ENCODE measurements around the gene USP33.
"Not testable (repeated sequence)": the region's sequence is repeated elsewhere in the genome, so short reads cannot be mapped to it uniquely, and the experiment has no call there.

The USP33 gene

DNA sequence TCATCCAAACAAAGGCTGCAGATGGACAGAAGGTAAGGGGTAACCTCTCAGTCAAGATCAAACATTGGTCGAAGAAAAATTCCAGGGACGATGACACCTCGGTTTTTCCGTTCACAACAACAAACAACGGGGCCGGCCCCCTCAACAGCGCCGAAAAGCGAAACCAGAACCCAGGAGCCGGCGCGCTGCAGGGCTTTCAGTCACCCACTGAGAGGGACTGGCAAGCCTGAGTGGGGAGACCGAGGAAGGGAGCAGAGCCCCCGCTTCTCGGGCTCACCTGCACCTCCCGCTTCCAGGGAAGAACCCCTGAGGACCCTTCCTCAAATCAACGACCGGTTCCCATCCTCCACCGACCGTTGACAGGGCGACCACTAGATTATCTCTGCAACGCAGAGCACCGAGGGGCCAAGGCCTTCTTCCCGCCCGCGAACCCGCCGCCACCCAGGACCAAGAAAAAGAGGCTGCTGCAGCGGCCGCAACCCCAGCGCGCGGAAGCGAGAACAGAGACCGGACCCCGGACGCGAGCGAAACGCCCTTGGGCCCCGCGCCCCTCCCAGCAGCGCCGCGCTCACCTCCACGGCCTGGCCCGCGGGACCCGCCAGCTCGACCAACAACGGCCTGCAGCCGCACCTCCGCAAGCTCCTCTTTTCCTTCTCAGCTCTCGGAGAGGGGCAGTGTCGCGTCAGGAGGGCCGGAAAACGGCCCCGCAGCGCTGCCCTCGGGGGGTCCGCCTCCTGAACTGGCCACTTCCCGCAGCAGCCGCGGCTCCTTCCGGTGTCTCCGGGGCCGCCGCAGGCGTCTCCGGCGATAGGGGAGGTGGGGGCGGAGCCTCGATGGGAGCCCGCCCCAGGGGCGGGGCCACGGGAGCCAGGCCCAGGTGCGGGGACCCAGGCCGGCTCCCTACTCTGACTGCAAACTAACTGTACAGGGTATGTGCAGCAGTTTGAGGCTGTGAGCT lies at the start of gene USP33:
TSS of gene USP33 (minus strand) at position 782 of the 958 bp plus-strand sequence. CDS start 18,155 bp downstream, outside the sequence.
- peak; percentile 87 for DNase-seq

DNA sequence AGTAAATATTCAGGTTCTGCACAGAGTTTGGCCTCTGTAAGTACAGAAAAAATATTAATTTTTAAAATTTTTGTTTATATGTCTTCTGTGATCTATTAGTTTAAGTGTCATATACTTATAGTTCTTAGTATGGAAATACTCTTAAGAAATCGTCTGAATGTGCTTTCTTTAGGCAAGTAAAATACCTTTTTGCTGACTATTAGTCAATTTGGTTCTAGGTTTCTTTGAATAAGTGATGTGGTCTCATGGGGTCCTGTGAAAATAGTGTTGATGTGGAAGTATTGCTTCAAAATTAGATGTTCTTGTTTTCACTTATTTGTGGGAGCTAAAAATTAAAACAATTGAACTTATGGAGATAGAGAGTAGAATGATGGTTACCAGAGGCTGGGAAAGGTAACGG lies 43.7 kb upstream of the USP33 start:
- no peak for DNase-seq

DNA sequence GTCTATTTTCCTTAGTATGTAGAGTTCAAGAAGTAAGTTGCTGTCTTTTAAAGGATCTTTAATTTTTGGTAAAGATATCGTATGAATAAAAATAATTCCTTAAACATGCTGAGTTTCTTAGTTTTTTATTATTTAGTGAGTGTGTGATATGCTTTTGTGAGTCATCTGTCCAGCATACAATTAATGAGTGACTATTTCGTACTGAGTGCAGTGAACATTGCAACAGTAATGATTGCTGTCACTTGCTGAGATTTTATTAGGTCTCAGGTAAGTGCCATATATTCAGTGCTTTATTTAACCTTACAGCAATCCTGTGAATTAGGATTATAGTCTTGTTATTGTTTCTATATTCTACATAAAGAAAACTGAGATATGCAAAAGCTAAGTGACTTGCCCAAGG lies 42.4 kb upstream of the USP33 start:
- DNase-seq = no peak

DNA sequence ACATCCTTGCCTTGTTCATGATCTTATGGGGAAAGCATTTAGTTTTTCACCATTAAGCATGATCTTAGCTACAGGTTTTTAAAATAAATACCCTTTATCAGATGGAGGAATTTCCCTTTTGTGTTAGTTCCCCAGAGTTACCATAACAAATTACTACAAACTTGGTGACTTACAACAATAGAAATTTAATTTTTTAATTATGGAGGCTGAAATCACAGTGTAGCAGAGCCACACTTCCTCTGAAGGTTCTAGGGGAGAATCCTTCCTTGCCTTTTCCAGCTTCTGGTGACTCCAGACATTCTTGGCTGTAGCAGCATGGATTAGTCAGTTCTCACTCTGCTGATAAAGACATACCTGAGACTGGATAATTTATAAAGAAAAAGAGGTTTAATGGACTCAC lies 38.3 kb upstream of the USP33 start:
- no peak for DNase-seq

DNA sequence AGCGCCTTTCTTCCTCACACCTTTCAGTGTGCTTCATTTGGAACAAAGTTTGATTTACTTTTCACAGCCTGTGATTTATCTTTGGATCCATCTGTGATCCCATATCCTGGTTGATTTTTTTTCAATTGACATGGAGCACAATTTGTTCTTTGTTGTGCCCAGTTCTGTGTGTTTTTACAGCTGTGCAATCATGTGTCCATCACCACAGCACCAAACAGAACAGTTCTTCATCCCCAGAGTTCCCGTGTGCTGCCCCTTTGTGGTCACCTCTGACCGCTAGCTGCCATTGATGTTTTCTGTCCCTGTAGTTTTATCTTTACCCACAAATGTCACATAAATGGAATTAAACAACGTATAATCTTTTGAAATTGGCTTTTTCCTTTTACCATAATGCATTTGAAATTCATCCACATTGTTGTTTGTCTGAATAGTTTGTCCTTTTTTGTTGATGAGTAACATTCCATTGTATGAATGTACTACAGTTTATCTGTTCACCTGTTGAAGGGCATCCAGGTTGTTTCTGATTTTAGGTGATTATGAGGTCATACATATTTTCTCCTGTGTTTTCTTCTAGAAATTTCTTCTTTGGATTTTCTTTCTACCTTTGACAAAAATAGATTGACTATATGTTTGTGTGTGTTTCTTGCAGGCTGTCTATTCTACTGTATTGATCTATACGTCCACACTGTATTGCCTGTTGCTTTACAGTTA lies 37.2 kb upstream of the USP33 start:
- no peak for DNase-seq

DNA sequence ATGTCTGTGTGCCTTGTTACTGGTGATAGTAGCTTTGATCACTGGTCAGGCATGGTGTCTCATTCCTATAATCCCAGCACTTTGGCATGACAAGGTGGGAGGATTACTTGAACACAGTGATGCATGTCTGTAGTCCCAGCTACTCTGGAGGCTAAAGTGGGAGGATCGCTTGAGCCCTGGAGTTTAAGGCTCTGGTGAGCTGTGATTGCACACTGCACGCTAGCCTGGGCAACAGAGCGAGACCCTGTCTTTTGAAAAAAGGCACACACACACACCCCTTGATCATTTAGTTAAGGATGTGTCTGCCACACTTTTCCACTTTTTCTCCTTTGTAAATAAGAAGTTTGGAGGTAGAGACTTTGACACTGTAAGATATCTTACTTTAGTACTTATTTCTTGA lies 34.9 kb upstream of the USP33 start:
- no peak for DNase-seq

DNA sequence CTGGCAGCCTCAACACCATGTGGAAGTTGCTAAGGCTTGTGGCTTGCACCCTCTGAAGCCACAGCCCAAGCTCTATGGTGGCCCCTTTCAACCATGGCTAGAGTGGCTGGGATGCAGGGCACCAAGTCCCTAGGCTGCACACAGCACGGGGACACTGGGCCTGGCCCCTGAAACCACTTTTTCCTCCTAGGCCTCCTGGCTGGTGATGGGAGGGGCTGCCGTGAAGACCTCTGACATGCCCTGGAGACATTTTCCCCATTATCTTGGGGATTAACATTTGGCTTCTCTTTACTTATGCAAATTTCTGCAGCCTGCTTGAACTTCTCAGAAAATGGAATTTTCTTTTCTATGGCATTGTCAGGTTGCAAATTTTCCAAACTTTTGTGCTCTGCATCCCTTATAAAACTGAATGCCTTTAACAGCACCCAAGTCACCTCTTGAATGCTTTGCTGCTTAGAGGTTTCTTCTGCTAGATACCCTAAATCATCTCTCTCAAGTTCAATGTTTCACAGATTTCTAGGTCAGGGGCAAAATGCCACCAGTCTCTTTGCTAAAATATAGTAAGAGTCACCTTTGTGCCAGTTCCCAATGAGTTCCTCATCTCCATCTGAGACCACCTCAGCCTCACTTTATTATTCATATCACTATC lies 26.6 kb upstream of the USP33 start:
- not testable (repeated sequence) for DNase-seq

DNA sequence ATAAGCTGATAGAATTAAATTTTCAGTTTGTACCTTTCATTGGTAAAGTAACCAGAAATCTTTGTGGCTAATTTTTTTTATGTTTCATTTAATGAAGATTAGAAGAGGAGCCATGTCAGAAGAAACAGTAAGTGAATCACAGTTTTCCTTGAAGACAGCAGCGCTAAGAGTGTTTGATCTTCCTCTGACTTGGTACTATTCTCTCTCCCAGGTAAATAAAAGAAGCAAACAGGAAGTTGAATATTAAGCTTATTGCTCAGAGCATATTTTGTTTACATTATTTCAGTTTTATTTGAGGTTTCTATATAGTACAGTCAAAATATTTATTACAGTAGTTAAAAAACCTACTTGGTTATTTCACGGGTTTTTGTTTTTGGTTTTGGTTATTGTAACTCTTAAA lies 23.5 kb upstream of the USP33 start:
- DNase-seq = no peak

DNA sequence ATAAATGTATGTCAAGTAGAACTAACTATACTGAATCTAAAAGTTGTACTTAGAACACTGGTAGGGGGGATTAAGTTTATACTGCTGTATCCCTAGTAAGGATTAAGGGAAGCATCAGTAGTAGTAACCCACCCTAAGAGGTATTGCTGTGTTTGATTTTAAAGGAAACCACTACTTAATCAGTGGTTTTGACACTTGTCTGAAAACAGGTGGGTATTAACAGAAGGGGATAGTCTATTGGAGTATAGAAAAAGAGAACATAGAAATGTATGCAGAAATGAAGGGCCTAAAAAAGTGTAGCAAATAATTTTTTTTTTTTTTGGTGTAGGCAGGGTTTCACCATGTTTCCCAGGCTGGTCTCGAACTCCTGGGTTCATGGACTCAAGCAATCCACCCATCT lies 22.0 kb upstream of the USP33 start:
- no peak for DNase-seq

DNA sequence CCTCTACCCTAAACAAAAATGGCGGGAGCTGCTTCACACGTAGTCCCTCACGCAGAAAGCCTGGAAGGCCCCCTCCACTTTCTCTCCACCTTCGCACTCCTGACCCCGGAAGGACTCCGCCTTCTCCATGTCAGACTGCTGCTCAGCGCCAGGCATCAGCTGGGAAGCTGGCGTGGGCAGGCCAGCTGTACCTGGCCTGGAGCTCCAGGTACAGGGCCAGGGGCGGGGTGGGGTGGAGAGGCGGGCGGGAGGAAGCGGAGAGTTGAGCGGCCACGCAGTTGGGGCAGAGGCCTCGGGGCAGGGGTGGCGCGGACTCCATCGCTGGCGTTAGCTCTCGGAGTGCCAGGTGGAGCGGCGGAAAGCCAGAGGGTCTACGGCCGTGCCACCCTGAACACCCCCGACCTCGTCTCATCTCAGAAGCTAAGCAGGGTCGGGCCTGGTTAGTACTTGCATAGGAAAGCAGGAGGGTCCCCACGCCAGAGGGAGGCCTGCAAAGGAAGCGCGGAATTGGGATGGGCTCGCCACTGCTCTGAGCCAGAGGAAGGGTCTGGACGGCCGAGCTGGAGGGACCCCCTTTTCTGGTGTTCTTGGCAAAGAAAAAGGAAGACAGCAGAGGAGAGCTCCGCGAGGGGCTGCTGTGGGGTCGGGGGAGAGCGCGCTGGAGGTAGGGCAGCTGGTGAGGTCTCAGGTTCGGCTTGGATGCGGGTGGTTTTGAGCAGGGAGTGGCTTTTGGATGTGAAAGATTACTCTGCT lies 20.1 kb upstream of the USP33 start, which contains the start of gene MIGA1:
TSS of gene MIGA1 (plus strand) at position 121 of the 753 bp plus-strand sequence. CDS start 3,604 bp downstream, outside the sequence.
- DNase-seq = peak; percentile 87

DNA sequence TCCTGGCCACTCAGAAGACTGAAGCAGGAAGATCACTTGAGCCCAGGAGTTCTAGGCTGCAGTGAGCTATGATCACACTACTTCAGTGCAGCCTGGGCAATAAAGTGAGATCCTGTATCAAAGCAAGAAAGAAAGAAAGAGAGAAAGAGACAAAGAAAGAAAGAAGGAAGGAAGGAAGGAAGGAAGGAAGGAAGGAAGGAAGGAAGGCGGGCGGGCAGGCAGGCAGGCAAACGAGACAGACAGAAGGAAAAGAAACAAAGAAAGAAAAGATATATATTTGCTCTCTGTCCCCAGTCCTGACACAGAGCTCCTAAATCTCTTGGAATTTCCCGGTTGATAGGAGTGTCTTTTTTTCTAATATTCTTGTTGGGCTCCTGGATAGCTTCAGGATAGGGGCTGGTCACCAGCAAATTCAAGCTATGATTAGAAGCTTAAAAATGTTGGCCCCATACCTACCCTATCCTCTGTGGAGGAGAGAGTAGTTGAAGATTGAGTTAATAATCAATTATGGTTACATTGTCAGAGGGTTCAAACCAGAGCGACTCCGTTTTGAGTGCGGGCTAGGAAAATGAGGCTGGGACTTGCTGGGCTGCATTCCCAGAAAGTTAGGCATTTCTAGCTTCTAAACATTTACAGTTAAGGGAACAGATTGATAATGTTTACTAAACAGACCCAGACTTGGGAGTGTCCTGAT lies 16.5 kb upstream of the USP33 start:
- no peak for DNase-seq

DNA sequence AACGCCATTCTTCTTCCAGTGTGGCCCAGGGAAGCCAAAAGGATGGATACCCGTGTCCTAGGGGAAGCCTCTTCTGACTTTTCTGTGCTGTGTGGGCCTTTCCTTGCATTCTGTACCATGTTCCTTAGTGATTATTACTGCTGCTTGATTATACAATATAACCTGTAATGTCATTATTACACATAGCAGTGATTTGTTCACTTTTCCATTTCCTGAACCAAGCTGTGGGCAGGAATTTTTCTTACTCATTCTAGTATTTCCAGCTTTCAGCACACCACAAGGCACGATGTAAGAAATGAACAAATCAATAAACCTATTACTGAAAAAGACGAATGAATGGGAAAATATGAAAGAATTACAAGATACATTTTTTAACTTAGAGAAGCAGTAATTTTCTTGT lies 8.4 kb upstream of the USP33 start:
- DNase-seq = no peak

DNA sequence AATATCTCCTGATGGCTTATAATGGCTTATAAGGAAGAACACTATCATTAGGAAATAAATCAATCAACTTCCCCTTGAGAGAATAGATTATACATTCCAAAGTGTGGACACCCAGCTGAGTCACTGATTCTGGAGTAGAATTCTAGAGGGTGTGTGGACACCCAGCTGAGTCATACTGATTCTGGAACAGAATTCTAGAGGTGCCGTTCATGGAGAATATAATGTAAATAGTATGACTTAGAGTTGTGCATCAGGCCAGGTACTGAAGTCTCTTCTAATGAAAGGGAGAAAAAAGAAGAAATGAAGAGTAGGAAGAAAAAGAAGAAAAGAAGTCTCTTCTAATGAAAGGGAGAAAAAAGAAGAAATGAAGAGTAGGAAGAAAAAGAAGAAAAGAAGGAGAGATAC lies 2.4 kb upstream of the USP33 start:
- DNase-seq = no peak

DNA sequence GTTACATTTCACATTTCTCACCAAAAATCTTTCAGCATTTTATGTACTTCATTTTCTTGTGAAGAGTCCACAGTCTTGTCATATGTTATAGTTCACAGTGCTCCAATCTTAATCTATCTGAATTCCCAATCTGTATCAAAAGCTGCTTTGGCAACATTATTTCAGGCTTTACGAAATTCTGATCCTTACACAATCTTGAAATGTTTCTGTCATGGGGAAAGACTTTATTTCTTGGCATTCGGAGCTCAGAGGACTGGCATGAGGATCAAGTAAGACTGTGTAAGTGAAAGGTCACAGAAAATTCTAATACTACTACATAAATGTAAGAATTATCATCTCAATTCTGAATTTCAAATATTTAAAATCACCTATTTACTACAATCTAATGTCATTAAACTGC lies 2.0 kb downstream of the USP33 start:
- DNase-seq = no peak

DNA sequence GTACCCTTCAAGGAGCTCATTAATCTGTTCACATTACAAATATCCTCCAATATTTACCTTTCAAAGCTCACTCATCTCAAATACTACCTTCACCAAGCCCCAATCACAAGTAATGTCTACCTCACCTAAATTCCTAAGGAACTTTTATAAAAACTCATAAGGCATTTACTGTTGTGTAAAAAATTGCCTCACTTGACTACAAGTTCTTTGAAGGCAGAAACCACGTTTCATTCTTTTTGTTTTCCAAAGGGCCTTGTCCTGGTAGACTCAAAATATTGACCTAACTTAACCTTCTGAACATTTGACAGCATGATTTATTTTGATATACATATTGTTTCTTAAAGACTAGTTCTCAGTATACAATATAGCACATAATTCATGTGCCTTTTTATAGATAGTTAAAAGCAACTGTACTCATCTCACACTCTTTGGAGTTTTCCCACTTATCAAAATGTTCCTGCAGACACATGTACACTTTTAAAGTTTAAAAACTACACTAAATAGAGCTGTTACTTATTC lies 2.5 kb downstream of the USP33 start:
- no peak for DNase-seq

DNA sequence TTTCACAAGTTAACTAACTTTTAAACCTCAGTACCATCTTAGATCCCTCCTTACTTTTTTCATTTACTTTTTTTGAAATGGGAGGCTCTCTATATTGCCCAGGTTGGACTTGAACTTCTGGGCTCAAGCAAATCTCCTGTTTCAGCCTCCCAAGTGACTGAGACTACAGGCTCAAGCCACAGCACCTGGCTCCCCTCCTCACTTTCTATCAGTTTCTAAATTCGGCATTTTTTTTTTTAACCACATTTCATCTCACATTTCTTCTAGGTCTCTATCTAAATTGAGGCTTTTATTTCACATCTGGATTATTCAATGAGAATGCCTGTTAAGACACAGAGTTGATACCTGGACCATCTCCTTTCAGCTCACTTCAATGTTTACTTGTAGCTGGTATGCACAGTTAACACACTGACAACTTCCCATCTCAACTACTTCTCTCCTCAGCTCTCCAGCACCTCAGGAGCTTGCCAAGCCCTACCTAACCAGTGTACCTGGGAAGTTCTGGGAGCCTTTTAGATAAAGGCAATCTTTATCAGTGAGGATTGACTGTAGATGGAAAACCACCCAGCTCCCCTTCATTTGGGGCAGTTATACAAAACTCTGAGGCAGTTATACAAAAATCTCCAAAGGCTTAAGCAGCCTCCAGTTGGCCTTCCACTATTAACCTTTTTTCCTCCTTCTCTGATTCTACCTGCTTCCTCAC lies 3.4 kb downstream of the USP33 start:
- no peak for DNase-seq

DNA sequence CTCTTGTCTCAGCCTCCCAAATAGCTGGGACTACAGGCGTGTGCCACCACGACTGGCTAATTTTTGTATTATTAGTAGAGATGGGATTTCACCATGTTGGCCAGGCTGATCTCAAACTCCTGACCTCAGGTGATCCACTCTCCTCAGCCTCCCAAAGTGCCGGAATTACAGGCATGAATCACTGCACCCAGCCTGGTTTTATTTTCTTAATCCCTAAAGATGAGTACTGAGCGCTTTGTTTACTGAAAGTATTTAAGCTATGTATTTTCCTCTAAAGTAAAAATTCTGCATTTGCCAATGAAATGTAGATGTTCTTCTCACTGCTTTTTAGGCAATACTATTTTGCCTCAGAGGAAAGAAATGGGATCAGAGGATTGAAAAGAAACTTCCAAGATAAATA lies 10.2 kb downstream of the USP33 start:
- DNase-seq = not testable (repeated sequence)

DNA sequence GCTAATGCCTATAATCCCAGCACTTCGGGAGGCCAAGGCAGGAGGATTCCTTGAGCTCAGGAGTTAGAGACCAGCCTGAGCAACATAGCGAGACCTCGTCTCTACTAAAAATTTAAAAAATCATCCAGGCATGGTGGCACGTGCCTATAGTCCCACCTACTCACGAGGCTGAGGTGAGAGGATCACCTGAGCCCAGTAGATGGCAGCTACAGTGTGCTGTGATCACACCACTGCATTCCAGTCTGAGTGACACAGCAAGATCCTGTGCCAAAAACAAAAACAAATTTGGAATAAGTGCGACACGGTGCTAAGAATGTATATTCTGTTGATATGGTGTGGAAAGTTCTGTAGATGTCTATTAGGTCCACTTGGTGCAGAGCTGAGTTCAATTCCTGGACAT lies 15.1 kb downstream of the USP33 start:
- DNase-seq = no peak

DNA sequence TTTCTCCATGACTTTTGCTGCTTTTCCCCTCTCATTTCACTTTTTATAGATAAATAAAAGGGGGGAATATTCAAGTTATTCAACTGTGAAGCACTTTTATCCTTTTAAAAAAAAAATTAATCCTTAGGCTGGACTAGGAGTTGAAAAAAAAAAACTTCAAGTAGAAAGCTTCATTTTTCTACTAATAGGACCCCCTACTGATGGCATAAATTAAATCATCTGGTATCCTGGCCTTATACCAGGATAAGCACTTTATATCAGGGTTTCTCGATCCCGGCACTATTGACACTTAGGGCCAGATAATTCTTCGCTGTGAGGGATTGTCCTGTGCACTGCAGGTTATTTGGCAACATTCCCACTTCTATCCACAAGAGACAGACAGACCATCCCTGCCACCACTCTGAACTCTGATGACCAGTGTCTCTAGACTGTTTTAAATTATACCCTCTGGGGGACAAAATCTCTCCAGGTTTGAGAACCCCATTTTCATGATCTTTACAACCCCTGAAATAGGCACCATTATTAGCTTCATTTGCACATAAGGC lies 17.6 kb downstream of the USP33 start:
- DNase-seq = no peak

DNA sequence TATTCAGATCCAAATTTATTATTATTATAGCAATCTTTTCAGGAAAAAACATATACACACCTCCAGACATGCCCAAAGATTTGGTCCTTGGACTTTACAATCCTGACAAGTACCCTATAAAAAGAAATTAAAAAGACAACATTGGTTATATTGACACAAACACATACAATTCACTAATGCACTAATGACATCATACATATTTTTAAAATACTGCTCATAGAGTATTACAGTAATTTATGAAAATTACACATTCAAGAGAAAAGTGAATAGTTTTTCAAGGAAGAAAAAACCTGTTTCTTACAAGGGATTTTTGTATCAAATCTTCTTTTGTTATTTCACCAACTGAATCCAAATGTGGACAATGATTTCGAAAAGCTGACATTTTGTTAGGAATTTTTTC lies 18.3 kb downstream of the USP33 start:
- no peak for DNase-seq

DNA sequence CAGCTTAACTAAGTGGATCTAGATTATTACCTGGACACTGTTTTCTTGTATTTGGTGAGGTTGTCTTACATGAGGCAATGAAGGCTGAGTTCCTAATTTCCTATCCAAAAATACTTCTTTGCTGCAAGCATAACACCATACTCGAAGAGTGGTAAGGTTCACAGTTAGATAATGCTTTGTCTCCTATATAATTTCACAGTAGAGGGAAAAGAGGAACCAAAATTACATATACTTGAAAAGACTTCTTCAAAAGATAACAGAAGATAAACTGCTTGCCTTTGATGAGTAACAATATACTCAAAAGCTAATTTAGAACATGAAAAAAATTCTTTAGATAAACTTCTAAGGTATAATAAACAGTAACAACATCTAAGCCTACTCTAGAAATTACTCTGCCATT lies 20.4 kb downstream of the USP33 start:
- DNase-seq = no peak
